Erythroblast (primary cell): ENCODE data around the gene SDHC.

Experiments
- GATA1 ChIP-seq: IDR thresholded peaks from 2 replicates; pipeline ENCODE4 v1.6.1; 2011; ENCODE audit warnings: low read depth, mild to moderate bottlenecking, control low read depth, low read length, moderate library complexity
- POLR2A ChIP-seq: IDR thresholded peaks from 2 replicates; pipeline ENCODE4 v1.6.1; 2011; ENCODE audit warnings: mild to moderate bottlenecking, low read length

- TF ChIP-seq POLR2A, result peak; percentile 34
- TF ChIP-seq GATA1, result no peak
Observed at GRCh38 chr1:161305867-161306519, 8.2 kb upstream of the SDHC start.
